Neural cell (in vitro differentiated cells): ENCODE data around the gene SLC50A1.
"Not testable (repeated sequence)": the region's sequence is repeated elsewhere in the genome, so short reads cannot be mapped to it uniquely, and the experiment has no call there.

Experiments
- EZH2 ChIP-seq: fragments of 200-600, 300-800 bp; shearing (Covaris generic), sonication (generic); IDR thresholded peaks from 2 replicates; pipeline ENCODE4 v1.6.1; 2014; ENCODE audit warnings: antibody characterized with exemption, low read length, borderline replicate concordance, mild to moderate bottlenecking; ENCODE audit not compliant: insufficient read depth, poor library complexity, severe bottlenecking
- MXI1 ChIP-seq: fragments of 450-650 bp; conservative IDR thresholded peaks from 2 replicates; pipeline ENCODE4 v1.6.1; 2014; ENCODE audit warnings: antibody characterized with exemption, mild to moderate bottlenecking; ENCODE audit not compliant: poor library complexity, severe bottlenecking
- POLR2AphosphoS5 ChIP-seq: IDR thresholded peaks from 2 replicates; pipeline ENCODE4 v1.6.1; 2012
- TF ChIP-seq, protein P1 (sequence below): fragments of 450-650 bp; IDR thresholded peaks from 2 replicates; pipeline ENCODE4 v1.5.1; 2014; ENCODE audit warnings: antibody characterized with exemption, mild to moderate bottlenecking, moderate library complexity; ENCODE audit not compliant: poor library complexity, severe bottlenecking

DNA sequence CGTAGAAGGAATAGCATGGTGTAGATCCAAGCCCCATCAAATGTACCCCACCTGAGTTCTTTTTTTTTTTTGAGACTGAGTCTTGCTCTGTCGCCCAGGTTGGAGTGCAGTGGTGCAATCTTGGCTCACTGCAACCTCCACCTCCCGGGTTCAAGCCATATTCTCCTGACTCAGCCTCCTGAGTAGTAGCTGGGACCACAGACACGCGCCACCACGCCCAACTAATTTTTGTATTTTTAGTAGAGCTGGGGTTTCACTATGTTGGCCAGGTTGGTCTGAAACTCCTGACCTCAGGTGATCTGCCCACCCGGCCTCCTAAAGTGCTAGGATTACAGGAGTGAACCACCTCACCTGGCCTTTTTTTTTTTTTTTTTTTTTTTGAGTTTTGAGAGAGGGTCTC, 17.6 kb upstream of the SLC50A1 start:
- TF ChIP-seq, protein P1, sequence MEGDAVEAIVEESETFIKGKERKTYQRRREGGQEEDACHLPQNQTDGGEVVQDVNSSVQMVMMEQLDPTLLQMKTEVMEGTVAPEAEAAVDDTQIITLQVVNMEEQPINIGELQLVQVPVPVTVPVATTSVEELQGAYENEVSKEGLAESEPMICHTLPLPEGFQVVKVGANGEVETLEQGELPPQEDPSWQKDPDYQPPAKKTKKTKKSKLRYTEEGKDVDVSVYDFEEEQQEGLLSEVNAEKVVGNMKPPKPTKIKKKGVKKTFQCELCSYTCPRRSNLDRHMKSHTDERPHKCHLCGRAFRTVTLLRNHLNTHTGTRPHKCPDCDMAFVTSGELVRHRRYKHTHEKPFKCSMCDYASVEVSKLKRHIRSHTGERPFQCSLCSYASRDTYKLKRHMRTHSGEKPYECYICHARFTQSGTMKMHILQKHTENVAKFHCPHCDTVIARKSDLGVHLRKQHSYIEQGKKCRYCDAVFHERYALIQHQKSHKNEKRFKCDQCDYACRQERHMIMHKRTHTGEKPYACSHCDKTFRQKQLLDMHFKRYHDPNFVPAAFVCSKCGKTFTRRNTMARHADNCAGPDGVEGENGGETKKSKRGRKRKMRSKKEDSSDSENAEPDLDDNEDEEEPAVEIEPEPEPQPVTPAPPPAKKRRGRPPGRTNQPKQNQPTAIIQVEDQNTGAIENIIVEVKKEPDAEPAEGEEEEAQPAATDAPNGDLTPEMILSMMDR, result not testable (repeated sequence)
- not testable (repeated sequence) for TF ChIP-seq EZH2, MXI1, POLR2AphosphoS5
